Measurements from ENCODE around the gene LYSMD1. TPM values are rescaled to one million over a fixed set of nuclear protein-coding genes. Genes with fewer than 3 reads are reported as not detected.

The LYSMD1 gene
- total RNA-seq (10 to 100 TPM in 1 of 7 donors, 1 to 10 TPM in 6; 3.7 to 10.0 (median 4.6) TPM), polyA plus RNA-seq (1 to 10 TPM; 2.5 to 4.8 (median 2.8) TPM)
- long read RNA-seq, donor 1, partial matches to known transcripts = 0 of 1 reads
- long read RNA-seq, donor 1, other reads (novel, unspliced or antisense) = 0 of 1 reads
- long read RNA-seq, donor 2, partial matches to known transcripts = 0 of 2 reads
- long read RNA-seq, donor 2, other reads (novel, unspliced or antisense) = 0 of 2 reads

DNA sequence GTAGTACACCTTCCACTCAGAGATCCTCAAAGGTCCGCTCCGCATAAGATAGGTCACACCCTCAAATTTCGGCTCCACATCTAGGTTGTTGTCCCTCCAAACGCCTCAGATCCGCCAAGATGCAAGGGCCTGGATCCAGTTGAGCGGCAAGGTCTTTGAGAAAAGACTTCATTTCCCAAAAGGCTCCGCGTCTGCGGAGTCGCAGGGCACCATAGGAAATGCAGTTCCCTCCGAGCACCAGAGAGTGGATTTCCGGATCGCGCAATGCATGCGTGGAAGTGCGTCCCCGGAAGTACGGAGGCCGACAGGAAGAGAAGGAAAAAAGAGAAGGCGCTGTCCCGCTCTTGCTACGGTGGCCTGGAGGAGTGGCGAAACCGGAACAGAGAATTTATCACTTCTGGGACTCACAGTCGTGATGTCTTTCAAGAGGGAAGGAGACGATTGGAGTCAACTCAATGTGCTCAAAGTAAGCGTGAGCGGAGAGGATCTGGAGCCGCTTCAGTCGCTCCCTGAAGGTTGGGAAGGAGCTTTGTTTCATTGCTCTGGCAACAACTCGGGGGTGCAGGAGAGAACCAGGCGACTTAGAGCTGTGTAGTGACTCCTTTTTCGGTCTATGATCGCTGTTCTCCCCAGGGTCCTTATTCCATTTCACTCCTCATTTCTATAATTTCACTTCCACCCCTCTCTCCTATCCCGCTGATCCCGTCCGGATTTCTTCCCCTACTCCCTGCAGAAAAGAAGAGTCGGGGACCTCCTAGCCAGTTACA lies at the start of gene LYSMD1, which contains the start of gene SCNM1:
Gene LYSMD1 (minus strand): TSS at position 165 of the 767 bp plus-strand sequence. CDS start 644 bp downstream, outside the sequence.
Gene SCNM1 (plus strand): TSS at position 407 of the 767 bp plus-strand sequence. CDS start 9 bp downstream, at position 416.
- TF ChIP-seq POLR2A (IDR thresholded peaks at IDR 0.05) (peak; percentile 9 to 91 (median 49)), POLR2AphosphoS5 (IDR thresholded peaks at IDR 0.05) (peak; percentile 83 to 99 (median 97))
- TF ChIP-seq, protein P1, sequence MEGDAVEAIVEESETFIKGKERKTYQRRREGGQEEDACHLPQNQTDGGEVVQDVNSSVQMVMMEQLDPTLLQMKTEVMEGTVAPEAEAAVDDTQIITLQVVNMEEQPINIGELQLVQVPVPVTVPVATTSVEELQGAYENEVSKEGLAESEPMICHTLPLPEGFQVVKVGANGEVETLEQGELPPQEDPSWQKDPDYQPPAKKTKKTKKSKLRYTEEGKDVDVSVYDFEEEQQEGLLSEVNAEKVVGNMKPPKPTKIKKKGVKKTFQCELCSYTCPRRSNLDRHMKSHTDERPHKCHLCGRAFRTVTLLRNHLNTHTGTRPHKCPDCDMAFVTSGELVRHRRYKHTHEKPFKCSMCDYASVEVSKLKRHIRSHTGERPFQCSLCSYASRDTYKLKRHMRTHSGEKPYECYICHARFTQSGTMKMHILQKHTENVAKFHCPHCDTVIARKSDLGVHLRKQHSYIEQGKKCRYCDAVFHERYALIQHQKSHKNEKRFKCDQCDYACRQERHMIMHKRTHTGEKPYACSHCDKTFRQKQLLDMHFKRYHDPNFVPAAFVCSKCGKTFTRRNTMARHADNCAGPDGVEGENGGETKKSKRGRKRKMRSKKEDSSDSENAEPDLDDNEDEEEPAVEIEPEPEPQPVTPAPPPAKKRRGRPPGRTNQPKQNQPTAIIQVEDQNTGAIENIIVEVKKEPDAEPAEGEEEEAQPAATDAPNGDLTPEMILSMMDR (IDR thresholded peaks at IDR 0.05 in 8 of 11, conservative IDR thresholded peaks at IDR 0.05 in 3 of 11) = peak in 10 of 11 experiments; percentile 32 to 83 (median 63)
- 0 to 2% (median 1%) methylated on average over 38 of the region's 38 CpGs for WGBS, 5 donors
- no peaks in the 10 kb centered on the region for H3K9me3 ChIP-seq
- peak within 1 kb of the TSS; percentile 65 to 95 (median 80) for H3K4me3 ChIP-seq
- H3K27ac ChIP-seq = peak within 1 kb of the TSS; percentile 74 to 93 (median 88)
- peak; percentile 97 for DNase-seq
- intact Hi-C loops (cut with DNase I; ENCODE audit: low total_unique reads) = no loop called here
- no peaks in the 10 kb centered on the region for H3K27me3 ChIP-seq (replicated peaks in 1 of 7)
- peaks cover 15 to 68% (median 40%) of the 10 kb centered on the region in 6 donors for H3K4me1 ChIP-seq
- peaks cover 0 to 83% (median 33%) of the 10 kb centered on the region in 6 donors for H3K36me3 ChIP-seq

- no peak for DNase-seq
- 30 to 59% (median 37%) methylated on average over 2 of the region's 2 CpGs for WGBS, 5 donors
- Histone ChIP-seq H3K4me1 (peaks cover 5 to 57% (median 18%) of the 10 kb centered on the region in 6 donors), H3K9me3 (no peaks in the 10 kb centered on the region), H3K36me3 (peaks cover 0 to 86% (median 15%) of the 10 kb centered on the region in 6 donors), H3K27me3 (replicated peaks in 1 of 7) (no peaks in the 10 kb centered on the region), H3K27ac (no peak overlapping the region), H3K4me3 (no peak overlapping the region)
- TF ChIP-seq POLR2A (IDR thresholded peaks at IDR 0.05) (no peak), POLR2AphosphoS5 (IDR thresholded peaks at IDR 0.05) (no peak)
- TF ChIP-seq, protein P1 (IDR thresholded peaks at IDR 0.05 in 8 of 11, conservative IDR thresholded peaks at IDR 0.05 in 3 of 11) = no peak
- intact Hi-C loops (cut with DNase I; ENCODE audit: low total_unique reads) = no loop called here
Observed at GRCh38 chr1:151213560-151213959, 47.9 kb upstream of the LYSMD1 start.

DNA sequence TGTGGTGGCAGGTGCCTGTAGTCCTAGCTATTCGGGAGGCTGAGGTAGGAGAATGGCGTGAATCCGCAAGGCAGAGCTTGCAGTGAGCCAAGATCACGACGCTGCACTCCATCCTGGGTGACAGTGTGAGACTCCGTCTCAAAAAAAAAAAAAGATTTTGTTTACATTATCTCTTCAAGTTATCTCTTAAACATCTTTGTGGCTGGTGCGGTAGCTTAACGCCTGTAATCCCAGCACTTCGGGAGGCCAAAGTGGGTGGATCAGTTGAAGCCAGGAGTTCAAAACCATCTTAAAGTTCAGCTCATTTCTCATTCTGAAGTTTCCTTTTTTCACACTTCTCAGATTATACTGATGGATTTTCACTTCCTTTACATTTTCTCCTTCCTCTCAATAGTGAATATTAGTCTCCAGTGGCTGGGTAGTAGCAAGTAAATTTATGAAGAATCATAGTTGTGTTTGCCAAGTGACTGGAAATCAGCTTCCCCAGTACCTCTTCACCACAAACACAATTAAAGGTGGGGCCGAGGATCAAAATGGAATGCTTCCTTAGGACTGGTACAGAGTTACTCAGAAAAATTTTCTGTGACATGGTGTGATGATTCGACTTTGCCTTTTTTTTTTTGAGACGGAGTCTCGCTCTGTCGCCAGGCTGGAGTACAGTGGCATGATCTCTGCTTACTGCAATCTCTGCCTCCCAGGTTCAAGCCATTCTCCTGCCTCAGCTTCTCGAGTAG lies 46.4 kb upstream of the LYSMD1 start:
- H3K27ac ChIP-seq = no peak overlapping the region
- 81 to 89% (median 85%) methylated on average over 15 of the region's 15 CpGs for WGBS, 5 donors
- peaks cover 0 to 60% (median 17%) of the 10 kb centered on the region in 6 donors for H3K4me1 ChIP-seq
- H3K36me3 ChIP-seq = peaks cover 0 to 86% (median 27%) of the 10 kb centered on the region in 6 donors
- no peak for DNase-seq
- H3K4me3 ChIP-seq = no peak overlapping the region
- H3K27me3 ChIP-seq (replicated peaks in 1 of 7) = no peaks in the 10 kb centered on the region
- H3K9me3 ChIP-seq = no peaks in the 10 kb centered on the region
- intact Hi-C loops (cut with DNase I; ENCODE audit: low total_unique reads) = no loop called here
- TF ChIP-seq, protein P1 (IDR thresholded peaks at IDR 0.05 in 8 of 11, conservative IDR thresholded peaks at IDR 0.05 in 3 of 11) = no peak
- no peak for TF ChIP-seq POLR2AphosphoS5 (IDR thresholded peaks at IDR 0.05)
- no peak for TF ChIP-seq POLR2A (IDR thresholded peaks at IDR 0.05)
